NCI-H187 treated with DMSO at 0.1 percent for 48 hours (cell line): ENCODE results near the gene LMOD1.
"Not testable (repeated sequence)": the region's sequence is repeated elsewhere in the genome, so short reads cannot be mapped to it uniquely, and the experiment has no call there.

Experiments
- DNase-seq: peaks from one replicate; lab custom pipeline; 2025; lab: John Stamatoyannopoulos, UW

Gene LMOD1

DNA sequence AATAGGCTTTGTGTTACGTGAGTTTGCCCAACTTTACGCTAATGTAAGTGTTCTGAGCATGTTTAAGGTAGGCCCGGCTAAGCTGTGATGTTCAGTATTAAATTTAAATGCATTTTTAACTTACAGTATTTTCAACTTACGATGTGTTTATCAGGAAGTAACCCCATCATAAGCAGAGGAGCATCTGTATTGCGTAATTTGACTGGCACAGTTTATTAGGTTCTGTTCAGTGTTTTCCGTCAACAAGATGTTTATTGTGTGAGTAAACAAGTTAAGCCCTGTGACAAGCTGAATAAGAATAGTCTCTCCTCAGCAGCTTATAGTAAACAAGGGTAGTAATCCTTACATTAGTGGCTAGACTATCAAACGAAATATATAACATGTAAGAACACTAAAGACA, 84.9 kb downstream of the LMOD1 start:
- no peak for DNase-seq

DNA sequence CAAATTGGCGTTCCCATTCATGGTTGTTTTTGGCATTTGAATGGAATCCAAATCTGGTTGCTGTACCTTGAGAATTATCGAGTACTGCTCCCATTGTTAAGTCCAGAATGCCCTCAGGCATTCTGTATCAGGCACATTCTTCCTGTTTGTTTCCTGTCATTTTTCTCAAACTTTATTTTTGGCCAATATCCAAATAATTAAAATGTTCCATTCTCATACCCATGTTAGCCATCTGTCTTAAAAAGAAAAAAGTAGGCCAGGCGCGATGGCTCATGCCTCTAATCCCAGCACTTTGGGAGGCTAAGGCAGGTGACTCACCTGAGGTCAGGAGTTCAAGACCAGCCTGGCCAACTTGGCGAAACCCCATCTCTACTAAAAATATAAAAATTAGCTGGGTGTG, 86.9 kb downstream of the LMOD1 start:
- DNase-seq: no peak

DNA sequence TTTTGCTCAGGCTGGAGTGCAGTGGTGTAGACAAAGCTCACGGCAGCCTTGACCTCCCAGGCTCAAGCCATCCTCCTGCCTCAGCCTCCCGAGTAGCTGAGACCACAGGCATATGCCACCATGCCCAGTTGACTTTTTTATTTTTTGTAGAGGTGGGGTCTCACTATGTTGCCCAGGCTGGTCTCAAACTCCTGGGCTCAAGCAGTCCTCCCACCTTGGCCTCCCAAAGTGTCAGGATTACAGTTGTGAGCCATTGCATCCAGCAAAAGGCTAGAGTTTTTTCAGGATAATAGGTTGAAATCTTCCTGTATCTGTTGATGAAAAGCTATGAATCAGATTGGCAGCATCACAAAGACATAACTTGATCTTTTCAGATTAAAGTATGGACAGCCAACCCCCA, 89.6 kb downstream of the LMOD1 start:
- not testable (repeated sequence) for DNase-seq

DNA sequence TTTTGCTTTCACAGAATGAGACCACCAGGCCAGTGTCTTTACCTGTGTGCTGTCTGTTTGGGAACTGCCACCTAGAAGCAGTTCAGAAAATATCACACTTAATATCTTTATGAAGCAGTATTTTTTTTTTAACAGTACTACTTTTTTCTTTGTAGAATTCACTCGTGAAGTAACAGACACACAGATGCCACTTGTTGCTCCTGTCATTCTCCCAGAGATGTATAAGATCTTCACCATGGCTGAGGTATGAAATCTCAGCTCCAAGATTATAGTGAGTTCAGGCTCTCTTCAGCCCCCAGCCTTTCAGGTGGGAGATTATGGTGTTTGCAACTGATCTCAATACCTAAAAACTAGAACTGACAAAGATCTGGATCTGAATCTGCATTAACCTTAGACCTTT, 94.4 kb downstream of the LMOD1 start:
- no peak for DNase-seq

DNA sequence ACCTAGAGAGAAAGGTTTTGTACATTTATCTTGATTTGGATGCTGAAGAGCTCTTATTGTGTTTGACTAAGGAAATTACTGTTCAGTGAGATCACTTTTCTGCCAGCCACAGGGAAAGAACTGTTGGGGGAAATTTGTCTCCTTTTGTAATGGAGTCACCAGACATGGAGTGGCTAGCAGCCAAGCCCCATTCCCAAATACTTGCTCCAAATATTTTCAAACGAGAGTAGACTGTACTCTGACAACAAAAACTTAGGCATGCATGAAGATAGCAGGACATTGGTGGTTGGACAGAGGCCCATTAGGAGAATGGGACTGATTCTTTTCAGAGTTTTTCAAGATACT, 96.3 kb downstream of the LMOD1 start:
- DNase-seq: no peak

DNA sequence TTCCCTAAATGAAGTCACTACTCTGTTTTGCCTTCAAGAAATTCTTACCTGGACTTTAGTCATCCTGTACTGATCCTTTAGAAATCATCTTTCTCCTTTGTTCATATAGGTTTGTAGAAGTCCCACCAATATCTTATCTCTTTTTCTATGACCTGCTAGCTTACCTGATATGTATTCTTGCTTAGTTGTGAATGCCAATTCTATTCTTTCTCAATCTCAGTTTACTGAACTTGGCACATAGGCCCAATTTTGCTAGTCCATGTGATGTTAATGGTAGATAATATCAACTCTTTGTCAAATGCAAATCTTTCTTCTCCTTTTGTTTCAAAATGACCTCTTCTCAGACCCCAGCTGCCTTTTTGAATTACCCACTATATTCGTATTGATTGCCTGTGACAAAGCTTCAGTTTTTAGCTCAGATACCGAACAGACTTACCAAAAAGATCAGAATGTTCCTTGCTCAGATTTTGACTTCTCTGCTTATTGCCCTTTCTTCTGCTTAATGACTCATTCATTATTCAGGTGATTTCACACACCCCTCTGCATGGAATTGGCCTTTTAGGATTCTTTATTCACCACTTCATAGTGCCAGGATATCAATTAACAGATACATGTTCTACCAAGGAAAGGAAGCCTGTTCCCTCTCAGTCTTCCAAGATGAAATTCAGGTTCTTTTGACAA, 96.8 kb downstream of the LMOD1 start:
- no peak for DNase-seq

DNA sequence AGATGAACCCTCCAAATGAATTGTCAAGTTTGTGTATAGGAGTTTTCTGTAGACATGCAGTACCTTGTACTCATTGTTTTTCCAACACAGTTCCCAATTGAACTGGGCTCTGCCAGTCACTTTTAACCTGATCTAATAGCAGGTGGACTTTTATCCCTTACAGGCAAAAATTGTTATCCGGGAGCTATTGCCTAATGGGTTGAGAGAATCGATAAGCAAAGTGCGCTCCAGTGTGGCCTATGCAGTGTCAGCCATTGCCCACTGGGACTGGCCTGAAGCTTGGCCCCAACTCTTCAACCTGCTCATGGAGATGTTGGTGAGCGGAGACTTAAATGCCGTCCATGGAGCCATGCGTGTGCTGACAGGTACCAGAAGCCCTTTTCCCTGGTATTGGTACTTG, 98.1 kb downstream of the LMOD1 start:
- no peak for DNase-seq

DNA sequence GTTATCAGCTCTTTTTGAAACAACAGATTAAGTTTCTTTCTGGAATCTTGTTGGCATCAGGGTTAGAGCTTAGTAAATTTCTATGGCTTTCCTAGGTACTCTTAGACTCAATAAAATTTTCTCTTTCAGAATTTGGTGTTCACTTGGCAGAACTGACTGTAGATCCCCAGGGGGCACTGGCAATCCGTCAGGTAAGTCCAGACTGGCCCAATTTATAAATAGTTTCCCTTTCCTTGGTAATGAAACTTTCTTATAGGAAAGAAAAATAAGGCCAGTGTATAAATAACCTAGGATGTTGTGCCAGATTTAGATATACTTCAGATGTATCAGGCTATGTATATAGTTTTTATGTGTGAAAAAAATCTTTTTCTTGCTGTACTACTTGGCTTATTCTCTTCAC, 99.2 kb downstream of the LMOD1 start:
- no peak for DNase-seq
